Measurements from ENCODE around the gene PDGFC. TPM values are rescaled to one million over a fixed set of nuclear protein-coding genes. Genes with fewer than 3 reads are reported as not detected.

Gene PDGFC
- total RNA-seq, 2 donors from 2014 or later: 16.5 to 18.5 TPM

DNA sequence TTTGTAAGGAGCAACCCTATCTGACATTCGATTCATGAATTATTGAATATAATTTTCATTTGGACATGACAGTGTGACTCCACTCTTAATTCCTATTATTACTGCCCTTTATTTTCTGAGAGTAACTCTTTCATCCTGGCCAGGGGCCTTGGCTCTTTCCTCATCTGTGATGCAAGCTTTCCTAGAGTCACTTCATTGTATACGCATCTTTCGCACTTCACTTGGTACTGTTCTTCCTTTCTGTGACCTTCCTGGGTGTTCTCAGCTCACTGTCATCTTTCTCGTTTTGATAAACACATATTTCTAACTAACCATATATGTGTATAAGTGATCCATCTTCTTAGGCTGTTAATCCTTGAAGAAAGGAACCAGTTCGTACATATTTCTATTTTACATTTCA is 160.3 kb downstream of the PDGFC start:
- intact Hi-C loops (cut with DNase I): no loop called here
- ATAC-seq (no peak), DNase-seq (no peak)

DNA sequence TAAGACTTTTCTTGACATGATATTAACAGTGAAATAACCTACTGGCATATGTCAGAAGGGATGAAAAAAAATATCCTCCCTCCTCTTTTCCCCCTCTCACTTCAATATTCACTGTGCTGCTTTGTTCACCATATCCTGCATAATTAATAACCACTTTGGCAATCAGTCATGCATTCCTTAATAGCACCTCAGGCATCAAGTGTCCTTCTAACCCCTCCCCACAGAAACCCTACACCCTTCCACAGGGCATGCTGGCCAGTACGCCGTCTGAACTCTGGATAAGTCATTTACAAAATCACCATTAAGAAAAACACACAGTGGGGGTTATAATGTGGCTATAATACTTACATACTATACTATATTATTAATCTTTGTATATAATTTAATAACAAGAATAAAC is 165.9 kb downstream of the PDGFC start:
- DNase-seq (no peak), ATAC-seq (no peak)
- intact Hi-C loops (cut with DNase I): no loop called here

DNA sequence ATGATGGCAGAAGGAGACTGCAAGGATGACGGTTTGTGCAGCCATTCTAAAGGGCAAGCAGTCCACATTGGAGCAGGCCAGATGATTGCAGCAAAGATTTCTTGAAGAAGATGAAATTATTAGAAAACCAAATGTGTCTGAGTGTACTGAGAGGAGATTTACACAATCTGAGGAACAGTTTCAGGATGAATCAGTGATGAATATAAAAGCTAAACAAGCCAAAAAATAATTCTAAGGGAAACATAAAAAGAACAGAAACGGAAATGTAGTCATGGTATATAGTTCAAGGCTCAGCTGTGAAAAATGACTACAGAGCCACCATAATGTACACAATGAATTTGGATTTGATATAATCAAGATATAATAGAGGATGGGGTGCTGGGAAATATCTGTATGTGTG is 168.5 kb downstream of the PDGFC start:
- DNase-seq (no peak), ATAC-seq (no peak)
- intact Hi-C loops (cut with DNase I): no loop called here

DNA sequence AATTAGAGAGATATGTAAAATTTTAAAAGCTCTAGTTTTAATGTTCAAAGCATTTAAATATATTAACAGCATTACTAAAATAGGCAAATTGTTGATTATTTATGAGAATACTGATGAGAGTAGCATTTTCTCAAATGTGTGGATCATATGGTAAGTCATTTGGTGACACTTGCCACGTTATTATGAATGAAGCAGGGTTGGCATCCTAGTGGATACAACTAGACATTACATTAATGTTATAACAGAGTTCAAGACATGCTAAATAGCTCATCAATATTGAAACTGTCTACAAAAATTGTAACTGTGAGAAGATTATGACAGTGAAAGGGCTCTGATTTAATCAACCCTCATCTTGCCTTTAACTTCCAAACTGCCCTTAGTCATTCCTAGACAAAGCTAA is 171.1 kb downstream of the PDGFC start:
- intact Hi-C loops (cut with DNase I): no loop called here
- DNase-seq: no peak
- ATAC-seq: no peak

DNA sequence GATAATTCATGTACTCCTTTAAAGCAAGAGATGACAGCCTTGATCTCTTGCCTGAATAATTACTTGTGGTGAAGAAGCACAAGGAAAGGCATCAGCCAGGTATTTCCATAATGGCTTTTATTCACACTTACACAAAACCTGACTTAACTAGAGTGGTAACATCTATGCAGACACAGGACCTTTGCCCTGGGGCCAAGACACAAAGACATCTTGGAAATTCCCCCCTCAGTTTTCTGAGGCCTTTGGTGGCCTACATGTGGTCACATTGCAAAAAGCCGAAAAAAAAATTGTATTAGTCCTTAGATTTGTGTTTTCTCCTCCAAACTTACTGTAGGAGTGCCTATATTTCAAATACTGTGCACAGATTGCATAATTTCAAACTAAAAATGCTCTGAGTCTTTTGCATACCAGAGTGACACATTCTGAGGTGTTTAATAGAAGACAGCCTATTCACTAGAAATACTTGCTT is 172.4 kb downstream of the PDGFC start:
- intact Hi-C loops (cut with DNase I): no loop called here
- no peak for DNase-seq
- ATAC-seq: peak in 1 of 2 donors; percentile 39

DNA sequence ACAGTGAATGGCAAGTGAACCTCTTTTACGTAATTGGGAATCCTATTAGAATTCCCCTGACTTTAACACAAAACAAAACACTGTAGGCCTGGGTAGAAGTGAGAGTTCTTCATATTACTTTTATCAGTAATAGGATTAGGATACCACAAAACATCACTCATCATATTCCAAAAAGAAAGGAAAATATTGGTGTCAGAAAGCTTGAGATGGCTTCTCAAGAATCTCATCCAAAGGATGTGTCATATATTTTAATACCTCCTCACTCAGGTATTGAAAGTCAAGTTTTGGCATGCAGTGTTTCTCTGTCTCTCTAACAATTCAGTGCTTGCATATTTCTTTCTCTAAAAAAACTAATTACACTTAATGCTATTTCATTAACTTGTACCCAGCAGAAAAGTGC is 173.2 kb downstream of the PDGFC start:
- intact Hi-C loops (cut with DNase I): no loop called here
- DNase-seq (no peak), ATAC-seq (no peak)

DNA sequence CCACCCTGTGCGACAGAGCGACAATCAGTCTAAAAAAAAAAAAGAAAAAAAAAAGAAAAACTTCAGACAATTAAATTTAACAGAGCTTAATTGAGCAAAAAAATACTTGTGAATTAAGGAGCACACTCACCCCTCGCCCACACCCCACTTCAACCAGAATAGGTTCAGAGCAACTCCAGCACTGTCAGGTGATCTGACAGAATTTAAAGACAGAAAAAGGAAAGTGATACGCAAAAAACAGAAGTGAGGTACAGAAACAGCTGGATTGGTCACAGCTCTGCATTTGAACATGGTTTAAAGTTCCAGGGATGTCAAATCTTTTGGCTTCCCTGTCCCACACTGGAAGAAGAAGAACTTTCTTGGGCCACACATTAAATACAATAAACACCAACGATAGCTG is 174.4 kb downstream of the PDGFC start:
- no peak for ATAC-seq

DNA sequence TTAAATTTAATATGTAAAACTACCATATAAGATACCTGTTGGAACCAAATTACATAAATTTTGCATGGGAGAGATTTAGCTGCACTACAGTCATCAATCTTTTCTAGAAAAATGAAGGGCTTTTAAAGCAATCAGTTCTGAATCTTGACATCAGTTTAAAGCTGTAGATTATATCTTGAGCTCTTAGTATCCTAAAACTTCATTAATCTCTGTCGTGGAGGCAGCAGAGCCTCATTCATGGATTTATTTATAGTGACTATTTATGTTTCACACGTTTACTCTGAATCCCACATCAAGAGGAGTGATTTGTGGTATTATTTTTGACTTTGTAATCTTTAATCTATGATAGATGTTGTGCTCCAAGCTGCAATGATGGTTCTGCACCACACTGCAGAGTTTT is 175.9 kb downstream of the PDGFC start:
- intact Hi-C loops (cut with DNase I): no loop called here
- ATAC-seq (no peak), DNase-seq (no peak)

More for the DNA sequence above, 174.4 kb downstream of the PDGFC start:
- intact Hi-C loops (cut with DNase I): no loop called here
- DNase-seq: no peak

DNA sequence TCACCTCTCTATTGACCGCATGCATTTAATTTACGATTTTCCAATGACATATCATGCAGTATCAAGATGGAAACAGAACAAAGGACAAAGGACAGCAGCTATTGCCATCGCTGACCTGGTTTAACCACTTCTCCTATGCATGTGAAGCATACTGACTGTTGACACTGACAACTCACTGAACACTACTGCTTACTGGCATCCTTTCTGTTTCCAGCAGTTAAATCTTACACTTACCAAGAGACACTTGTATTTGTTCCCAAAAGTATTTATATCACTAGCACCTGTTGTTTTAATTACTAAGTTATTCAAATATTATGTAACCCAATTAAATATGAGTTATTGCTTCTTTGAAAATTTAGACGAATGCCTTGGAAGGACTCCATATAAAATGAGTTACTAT is 176.7 kb downstream of the PDGFC start:
- DNase-seq: no peak
- intact Hi-C loops (cut with DNase I): no loop called here
- ATAC-seq: peak; percentile 30 to 41

DNA sequence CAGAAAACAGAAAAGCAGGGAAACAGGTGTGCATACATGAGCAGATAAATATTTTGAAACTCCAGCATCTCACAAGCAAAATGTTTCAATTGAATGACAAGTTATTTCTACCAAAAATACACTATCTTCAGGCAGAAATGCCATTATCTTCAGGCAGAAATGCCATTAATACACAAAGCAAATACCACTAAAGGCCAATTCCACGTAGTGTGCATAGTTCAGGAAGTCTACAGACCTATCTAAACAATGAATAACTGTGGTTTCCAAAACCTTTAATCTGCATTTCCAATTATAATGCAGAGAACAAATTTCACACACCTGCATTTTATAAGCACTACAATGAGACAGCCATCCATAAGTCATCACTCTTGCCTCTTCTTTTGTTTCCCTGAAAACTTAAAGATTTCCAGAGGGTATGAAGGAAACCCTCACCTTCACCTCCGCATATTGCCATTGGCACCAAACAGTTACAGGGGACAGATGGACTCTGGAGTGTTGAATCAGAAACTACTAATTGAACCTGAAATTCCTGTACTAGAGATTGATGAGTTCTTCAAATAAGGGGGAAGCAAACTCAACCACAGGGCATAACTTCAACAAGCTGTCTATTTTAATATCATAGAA is 179.0 kb downstream of the PDGFC start:
- DNase-seq (no peak), ATAC-seq (no peak)
- intact Hi-C loops (cut with DNase I): no loop called here

DNA sequence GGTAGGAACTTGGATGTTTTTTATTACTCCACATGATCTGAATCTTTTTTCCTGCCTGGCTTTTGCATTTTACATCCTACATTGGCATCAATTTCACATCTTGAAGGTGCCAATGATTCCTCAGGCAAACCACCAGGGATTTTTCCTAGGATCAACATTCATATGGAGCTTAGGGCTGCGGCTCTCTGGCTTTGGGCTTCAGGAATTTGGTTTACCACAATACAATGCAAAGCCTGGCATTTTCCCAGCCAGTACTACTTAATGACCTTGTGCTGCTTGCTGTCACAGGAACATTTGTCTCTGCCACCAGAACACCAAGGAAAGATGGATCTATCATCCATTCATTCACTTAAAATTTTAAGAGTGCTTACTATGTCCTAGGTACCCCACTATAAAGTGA is 180.7 kb downstream of the PDGFC start:
- intact Hi-C loops (cut with DNase I): no loop called here
- no peak for DNase-seq
- ATAC-seq: no peak

DNA sequence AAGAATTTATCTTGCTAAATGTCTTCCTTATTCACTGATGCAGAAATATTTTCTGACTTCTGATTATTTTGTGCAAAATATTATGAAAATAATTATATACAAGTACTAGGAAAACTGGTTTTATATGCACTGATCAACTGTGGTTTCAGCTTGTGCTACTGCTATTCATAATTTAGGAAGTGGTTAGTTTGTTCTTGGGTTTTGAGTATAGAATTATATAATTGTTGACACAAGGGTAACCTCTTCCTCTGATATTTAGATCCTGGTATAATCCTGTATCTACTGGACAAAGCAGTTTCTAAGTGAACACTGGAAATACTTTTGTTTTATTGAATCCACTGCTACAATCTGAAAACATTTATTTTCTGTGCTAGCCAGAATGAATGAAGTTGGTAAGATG is 182.8 kb downstream of the PDGFC start:
- intact Hi-C loops (cut with DNase I): no loop called here
- ATAC-seq (no peak), DNase-seq (no peak)

DNA sequence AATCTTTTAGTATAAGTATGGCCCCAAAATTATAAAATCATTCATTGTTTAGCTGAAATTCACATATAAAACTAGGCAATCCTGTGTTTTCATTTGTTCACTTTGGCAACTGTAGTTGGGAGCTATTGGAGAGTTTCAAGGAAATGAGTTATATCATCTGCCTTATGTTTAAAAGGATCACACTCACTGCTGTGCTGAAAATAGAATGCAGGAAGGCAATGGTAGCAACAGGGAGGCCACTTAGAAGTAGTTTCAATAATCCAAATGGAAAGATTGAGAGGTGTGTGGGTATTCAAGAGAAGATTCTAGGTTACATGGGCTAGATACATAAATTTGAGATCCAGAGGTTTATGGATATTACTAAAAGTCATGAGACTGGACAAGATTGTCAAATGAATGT is 184.9 kb downstream of the PDGFC start:
- DNase-seq (no peak), ATAC-seq (no peak)
- intact Hi-C loops (cut with DNase I): no loop called here

DNA sequence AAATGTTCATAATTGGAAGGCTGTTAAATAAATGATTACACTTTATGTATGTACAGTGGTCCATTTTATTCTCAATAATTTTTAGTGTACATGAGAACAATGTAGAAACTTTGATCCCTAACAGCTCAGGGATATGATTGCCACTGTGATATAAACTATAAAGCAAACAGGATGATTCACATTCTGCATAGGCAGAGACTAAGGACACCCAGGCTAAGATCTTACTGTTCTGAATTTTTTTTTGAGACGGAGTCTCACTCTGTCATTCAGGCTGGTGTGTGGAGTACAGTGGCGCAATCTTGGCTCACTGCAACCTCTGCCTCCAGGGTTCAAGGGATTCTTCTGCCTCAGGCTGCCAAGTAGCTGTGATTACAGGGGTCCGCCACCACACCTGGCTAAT is 186.6 kb downstream of the PDGFC start:
- DNase-seq (no peak), ATAC-seq (no peak)
- intact Hi-C loops (cut with DNase I): no loop called here

DNA sequence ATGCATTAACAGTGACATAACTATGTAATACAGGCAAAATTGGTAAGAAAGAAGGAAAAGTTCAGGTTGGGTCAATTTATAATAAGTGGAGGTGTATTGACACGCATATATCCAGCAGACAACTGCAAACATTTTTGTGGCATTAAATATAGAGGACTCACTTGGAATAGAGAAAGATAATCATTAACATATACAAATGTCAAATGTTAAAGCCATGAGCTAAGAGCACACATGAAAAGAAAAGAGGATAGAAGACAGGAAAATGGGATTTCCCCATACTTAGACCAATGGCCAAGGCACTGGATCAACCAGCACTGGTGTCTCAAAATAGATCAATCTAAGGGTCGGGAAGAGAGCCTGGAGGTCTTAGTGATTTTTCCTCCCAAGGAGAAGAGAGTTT is 187.6 kb downstream of the PDGFC start:
- DNase-seq (no peak), ATAC-seq (no peak)
- intact Hi-C loops (cut with DNase I): no loop called here

DNA sequence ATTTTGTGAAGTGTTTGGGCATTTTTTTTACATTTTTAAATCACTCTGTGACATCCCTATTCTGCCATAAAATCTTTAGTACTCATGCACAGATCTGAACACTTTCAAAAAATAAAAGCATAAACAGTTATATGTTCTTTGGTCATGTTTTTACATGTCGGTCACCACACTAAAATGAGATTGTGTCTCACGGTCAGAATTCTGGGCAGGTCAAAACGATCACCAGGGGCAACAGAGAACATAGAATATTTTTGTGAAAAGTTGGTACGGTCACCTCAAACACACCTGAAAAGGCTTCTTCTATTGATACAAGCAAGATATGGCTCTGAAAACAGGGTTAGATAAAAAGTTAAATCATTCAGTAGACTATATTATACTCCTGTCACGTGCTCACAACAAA is 189.1 kb downstream of the PDGFC start:
- ATAC-seq (no peak), DNase-seq (no peak)
- intact Hi-C loops (cut with DNase I): no loop called here

DNA sequence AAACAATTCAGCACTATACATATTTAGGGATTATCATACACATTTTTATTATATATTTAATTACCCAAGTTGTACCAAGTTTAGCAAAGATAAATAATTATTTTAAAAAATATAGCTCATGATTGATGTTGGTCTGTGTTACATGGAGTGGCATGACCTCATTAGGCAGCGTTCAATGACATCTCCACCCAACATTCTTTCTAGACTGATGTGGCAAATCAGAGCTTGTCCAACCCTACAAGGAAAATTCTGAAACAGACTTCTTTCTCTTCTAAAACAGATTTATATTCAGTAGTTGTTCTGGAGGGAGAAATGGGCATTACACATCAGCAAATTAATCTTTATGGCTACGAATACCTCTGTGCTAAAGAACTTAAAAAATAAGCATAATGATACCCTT is 189.7 kb downstream of the PDGFC start:
- DNase-seq (no peak), ATAC-seq (no peak)
- intact Hi-C loops (cut with DNase I): no loop called here

DNA sequence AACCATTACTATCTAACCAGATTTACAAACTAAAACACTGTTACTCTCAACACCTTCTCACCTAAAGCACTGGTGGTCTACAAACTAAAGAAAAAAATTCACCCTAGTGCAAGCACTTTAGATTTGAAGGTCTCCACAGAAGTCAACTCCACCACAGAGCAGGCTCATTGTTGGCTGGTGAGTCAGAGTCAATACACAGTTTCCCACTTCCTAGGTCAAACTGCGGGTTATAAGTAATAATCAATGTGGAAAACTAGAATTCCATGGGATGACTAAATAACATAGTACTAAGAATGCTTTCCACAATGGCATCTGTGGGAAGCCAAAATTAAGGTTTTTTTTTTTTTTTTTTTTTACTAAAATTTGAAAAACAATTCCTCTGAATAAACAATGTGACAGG is 191.8 kb downstream of the PDGFC start:
- ATAC-seq (no peak), DNase-seq (no peak)
- intact Hi-C loops (cut with DNase I): no loop called here

DNA sequence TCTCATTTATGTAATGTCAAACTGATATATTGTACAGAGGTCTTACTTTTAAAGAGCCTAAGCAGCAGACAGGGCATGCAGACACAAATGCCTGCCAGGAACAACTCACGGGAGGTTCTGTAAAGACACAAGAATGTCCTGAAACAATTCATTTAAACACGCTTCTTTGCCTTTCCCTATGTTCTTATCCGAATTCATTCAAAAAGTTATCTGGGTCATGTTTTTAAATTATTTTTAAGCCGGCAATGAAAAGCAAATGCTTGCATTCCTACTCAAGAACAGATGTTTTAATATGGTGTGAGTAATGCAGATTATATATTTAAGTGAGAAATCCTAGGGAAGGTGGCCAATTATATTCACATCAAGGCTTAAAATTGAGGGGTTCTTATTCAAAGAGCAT is 192.6 kb downstream of the PDGFC start:
- intact Hi-C loops (cut with DNase I): no loop called here
- ATAC-seq (no peak), DNase-seq (no peak)

DNA sequence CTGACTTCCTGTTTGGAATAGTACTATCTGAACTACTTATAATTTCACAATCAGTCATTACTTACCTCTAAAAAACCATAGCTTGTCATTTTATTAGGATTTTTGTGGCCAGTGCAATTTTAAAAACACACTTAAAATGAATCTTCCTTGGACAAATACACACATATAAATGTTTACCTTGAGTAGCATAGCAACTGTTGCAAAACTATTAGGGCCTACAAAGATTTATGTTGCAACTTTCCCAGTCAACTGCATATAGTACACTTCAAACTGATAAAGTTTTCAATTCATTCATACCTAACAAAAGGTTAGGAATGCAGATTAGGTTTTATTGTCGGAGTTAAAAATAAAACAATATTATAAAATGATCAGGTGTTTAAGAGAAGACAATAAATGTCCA is 193.0 kb downstream of the PDGFC start:
- ATAC-seq (peak in 1 of 2 donors; percentile 41), DNase-seq (no peak)
- intact Hi-C loops (cut with DNase I): no loop called here

DNA sequence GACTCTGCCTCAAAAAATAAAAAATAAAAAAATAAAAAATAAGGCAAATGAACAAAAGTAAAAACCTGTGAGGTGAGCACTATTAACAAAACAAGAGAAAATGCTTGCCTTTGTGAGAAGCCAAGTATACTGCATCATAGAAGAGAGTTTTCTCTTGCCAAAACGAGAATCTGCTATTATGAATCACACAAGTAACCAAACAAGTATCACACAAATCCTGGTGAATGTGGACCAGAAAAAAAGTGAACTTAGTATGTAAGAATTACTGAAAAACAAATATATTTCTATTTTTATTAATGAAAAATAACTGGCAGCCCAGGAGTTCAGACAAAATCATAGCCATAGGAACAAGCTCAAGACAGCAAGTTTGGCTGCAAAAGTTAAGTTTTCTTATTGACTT is 193.5 kb downstream of the PDGFC start:
- no peak for ATAC-seq
- no peak for DNase-seq
- intact Hi-C loops (cut with DNase I): no loop called here

DNA sequence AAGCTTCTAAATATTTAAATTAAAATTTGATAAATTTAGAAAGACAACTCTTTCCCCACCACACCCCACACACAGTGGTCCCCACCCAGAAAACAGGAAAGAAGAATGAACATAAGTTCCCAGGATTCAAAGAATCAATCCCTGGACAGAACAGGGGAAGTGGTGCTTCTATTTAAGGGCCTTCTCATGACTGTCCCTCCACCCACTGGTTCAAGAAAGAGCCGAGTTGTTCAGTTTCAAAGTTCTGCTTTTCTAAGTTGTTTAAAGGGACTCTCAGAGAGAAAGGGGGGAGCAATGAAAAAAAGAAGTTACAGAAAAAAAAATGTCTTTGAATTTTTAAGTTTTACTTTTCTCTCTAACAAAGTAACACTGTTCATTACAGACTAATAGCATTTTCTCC is 195.8 kb downstream of the PDGFC start:
- peak in 1 of 2 donors; percentile 12 for ATAC-seq
- intact Hi-C loops (cut with DNase I): no loop called here

More for the DNA sequence above, 195.8 kb downstream of the PDGFC start:
- no peak for DNase-seq
